AG04450 (cell line): ENCODE data around the gene DLGAP5. TPM values are rescaled to one million over a fixed set of nuclear protein-coding genes. Genes with fewer than 3 reads are reported as not detected.

Source experiments
- CTCF ChIA-PET: fragments of 300-600, 350-600 bp; formaldehyde crosslinking; extraction: SDS; loops from one replicate; lab custom pipeline; 2022; ENCODE audit warnings: antibody characterized with exemption, inconsistent platforms; lab: Charles Lee
- POLR2A ChIA-PET: fragments of 350-600 bp; formaldehyde crosslinking; extraction: SDS; loops from one replicate; lab custom pipeline; 2021; ENCODE audit warnings: antibody characterized with exemption, inconsistent platforms; lab: Yijun Ruan, JAX
- DNase-seq: peaks from one replicate; pipeline ENCODE4 v3.0.0-alpha.2; 2011; ENCODE audit warnings: low read depth, low spot score
- H3K27ac ChIP-seq: one replicate; pipeline ENCODE4 v1.5.1; 2012; ENCODE audit warnings: low read depth, low read length, control low read depth
- H3K27me3 ChIP-seq: one replicate; pipeline ENCODE4 v1.6.0; 2012; ENCODE audit warnings: low read length; ENCODE audit not compliant: control insufficient read depth, insufficient read depth
- H3K4me3 ChIP-seq: 2 replicates; pipeline ENCODE4 v1.5.1; 2011; ENCODE audit warnings: mild to moderate bottlenecking, low read depth, low read length, control low read depth
- H3K9me3 ChIP-seq: 2 replicates; pipeline ENCODE4 v1.5.1; 2012; ENCODE audit warnings: low read length; ENCODE audit not compliant: control insufficient read depth, insufficient read depth
- polyA plus RNA-seq: library from polyadenylated mRNA; depleted of rRNA; stranded (reverse); fragments of >200 nt; gene quantifications from 2 replicates; pipeline ENCODE4 v1.2.3, GENCODE V29; 2011
- TF ChIP-seq, protein P1 (sequence below): IDR thresholded peaks from 2 replicates; pipeline ENCODE4 v1.5.1; 2011; ENCODE audit warnings: low read depth, low read length, control low read depth, inconsistent platforms

The DLGAP5 gene
- polyA plus RNA-seq, 1 experiment, result 16.4 TPM

DNA sequence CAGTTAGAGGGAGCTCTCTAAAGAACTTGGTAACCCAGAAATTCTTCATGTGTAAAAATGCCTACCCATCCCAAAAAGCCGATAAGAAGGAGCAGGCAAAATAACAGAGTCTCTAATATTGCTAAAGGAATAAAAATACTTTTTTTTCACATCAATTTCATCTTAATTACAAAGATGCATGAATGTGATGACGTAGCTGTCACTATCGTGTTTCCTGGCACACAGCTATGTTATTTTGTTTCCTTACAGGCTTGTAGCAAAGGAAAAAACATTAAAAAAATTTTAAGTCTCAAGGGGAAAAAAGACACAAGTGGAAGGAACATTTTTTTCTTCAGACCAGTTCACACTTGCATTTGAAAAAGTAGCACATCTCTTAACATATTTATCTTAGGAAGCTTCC, 72.6 kb downstream of the DLGAP5 start:
- H3K4me3 ChIP-seq, result no peak overlapping the region
- H3K27ac ChIP-seq, result no peak overlapping the region
- no peaks in the 10 kb centered on the region for H3K27me3 ChIP-seq
- ChIA-PET CTCF (no interaction called here), POLR2A (interaction anchor here (1.4 kb wide), 1 partner anchor 11 kb away, joined by 6 read pairs; no protein-coding TSS in a partner anchor)
- no peaks in the 10 kb centered on the region for H3K9me3 ChIP-seq
- DNase-seq, result no peak
- TF ChIP-seq, protein P1, sequence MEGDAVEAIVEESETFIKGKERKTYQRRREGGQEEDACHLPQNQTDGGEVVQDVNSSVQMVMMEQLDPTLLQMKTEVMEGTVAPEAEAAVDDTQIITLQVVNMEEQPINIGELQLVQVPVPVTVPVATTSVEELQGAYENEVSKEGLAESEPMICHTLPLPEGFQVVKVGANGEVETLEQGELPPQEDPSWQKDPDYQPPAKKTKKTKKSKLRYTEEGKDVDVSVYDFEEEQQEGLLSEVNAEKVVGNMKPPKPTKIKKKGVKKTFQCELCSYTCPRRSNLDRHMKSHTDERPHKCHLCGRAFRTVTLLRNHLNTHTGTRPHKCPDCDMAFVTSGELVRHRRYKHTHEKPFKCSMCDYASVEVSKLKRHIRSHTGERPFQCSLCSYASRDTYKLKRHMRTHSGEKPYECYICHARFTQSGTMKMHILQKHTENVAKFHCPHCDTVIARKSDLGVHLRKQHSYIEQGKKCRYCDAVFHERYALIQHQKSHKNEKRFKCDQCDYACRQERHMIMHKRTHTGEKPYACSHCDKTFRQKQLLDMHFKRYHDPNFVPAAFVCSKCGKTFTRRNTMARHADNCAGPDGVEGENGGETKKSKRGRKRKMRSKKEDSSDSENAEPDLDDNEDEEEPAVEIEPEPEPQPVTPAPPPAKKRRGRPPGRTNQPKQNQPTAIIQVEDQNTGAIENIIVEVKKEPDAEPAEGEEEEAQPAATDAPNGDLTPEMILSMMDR, result no peak

DNA sequence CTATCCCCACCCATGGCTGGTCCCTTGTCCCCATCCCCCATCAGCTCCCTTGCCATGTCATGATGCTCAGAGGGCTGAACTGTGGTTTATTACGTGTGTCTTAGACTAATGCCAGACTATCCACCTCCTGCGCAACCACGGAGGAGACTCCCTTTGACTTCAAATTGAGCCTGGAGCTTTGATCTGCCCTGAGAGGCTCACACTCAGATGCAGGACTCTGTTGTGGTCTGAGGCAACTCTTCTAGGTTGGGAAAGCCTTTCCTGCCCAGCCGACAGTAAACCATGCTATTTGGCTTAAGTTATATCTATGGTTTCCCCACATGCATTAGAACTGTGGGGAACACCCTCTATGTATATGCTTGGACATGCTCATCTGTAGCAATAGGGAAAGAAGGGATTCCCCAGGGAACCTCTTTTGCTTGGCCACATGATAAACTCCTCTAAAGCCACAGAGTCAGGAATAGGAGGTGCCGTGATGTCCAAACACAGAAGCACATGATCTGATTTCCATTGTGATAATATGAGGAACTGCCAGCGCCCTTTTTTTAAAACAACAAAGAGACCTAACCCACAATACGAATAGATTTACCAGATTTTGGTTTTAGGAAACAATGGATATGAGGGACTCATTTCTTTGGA, 73.5 kb downstream of the DLGAP5 start:
- Histone ChIP-seq H3K9me3 (no peaks in the 10 kb centered on the region), H3K27me3 (no peaks in the 10 kb centered on the region), H3K27ac (no peak overlapping the region), H3K4me3 (no peak overlapping the region)
- POLR2A ChIA-PET, result interaction anchor here (1.1 to 1.4 kb wide), 2 partner anchors 10 to 15 kb away, joined by 4 to 6 read pairs; no protein-coding TSS in a partner anchor
- DNase-seq, result no peak
- CTCF ChIA-PET, result no interaction called here
- TF ChIP-seq, protein P1, result no peak

DNA sequence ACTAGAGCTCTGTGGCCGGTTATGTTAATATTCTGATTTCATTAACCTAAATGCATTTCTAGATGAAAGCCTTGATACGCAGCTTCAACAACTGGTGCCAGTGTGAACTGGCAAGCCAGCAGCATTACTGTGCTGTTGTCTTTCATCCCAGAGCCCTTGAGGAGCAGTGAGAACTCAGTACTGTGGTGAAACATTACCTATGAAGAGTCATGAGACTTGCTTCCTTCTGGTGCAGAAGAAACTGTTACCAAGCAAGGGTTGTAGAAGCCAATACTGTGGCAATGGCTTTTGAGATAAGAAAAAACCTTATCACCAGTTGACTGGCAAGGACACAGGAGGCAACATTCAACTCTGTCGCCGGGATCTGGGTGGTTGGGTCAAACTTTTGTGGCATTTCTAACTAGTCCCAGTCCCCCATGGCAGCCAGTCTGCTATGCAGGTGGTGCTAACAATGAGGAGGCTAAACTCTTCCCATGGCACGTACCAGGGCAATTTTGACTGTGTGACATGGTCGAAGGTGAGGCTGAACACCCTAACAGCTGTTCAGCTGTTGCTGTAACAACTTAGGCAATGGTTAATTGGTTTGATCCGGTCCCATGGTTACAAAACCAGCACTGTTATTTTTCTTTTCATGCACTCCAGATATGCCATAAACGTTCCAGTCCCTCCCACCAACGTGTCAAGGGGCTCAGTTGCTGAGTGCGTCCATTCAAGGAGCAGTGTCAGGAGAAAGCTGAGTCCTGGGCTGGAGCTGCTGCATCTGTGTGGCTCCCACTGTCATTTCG, 74.9 kb downstream of the DLGAP5 start:
- TF ChIP-seq, protein P1, result no peak
- ChIA-PET POLR2A (no interaction called here), CTCF (no interaction called here)
- Histone ChIP-seq H3K27ac (no peak overlapping the region), H3K27me3 (no peaks in the 10 kb centered on the region), H3K9me3 (no peaks in the 10 kb centered on the region), H3K4me3 (no peak overlapping the region)
- DNase-seq, result no peak

DNA sequence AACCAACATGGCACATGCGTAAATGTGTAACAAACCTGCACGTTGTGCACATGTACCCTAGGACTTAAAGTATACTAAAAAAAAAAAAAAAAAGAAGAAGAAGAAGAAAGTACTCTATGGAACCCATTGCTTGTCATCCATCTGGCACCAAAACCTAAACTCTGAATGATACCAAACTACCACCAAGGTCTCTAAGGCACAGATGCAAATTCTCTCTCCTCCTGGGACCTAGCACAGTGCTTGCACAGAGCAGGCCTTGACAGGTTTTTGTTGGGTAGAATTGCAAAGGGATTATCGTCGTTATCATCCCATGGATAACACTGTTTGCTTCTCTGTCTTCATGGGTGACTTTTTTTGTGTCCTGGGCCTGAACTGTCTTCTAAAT, 75.5 kb downstream of the DLGAP5 start:
- TF ChIP-seq, protein P1, result no peak
- H3K4me3 ChIP-seq, result no peak overlapping the region
- no peaks in the 10 kb centered on the region for H3K27me3 ChIP-seq
- ChIA-PET CTCF (no interaction called here), POLR2A (no interaction called here)
- no peak for DNase-seq
- H3K9me3 ChIP-seq, result no peaks in the 10 kb centered on the region
- H3K27ac ChIP-seq, result no peak overlapping the region

DNA sequence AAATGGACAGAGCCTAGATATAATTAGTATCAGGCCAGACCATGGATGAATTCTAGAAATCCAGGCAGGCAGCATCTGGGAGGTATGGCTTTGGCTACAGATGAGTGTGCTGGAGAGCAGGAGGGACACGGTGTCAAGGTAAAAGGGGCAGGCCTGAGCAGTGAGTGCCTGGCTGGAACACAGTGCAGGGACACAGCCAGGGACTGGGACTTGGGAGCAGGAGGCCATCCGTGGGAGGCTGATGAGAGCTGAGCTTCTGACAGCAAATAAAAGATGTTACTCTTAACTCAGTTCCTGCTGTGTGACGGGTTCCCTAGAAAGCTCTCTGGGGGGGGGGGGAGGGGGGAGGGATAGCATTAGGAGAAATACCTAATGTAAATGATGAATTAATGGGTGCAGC, 75.9 kb downstream of the DLGAP5 start:
- Histone ChIP-seq H3K27ac (no peak overlapping the region), H3K9me3 (no peaks in the 10 kb centered on the region), H3K27me3 (no peaks in the 10 kb centered on the region), H3K4me3 (no peak overlapping the region)
- DNase-seq, result no peak
- ChIA-PET POLR2A (no interaction called here), CTCF (interaction anchor here (1.5 kb wide), 1 partner anchor 25 kb away, joined by 8 read pairs; no protein-coding TSS in a partner anchor)
- TF ChIP-seq, protein P1, result no peak
